ENCODE results near the gene AKNA. TPM values are rescaled to one million over a fixed set of nuclear protein-coding genes. Genes with fewer than 3 reads are reported as not detected.
A peak's percentile ranks its signal among the peaks of the same experiment; 100 is the strongest.

AKNA gene
- polyA plus RNA-seq, 1 experiment: 7.0 TPM

- H3K27me3 ChIP-seq (ENCODE audit: control insufficient read depth, insufficient read depth, low read length): no peaks in the 10 kb centered on the region
- DNase-seq (ENCODE audit: low read depth, low spot score): no peak
- POLR2A ChIA-PET: no interaction called here
- peak overlapping the region; percentile 39 for H3K27ac ChIP-seq (ENCODE audit: low read depth, low read length)
- CTCF ChIA-PET: interaction anchor here (1.0 kb wide), 1 partner anchor 19 kb away, joined by 3 read pairs; no protein-coding TSS in a partner anchor
- TF ChIP-seq, protein P1, sequence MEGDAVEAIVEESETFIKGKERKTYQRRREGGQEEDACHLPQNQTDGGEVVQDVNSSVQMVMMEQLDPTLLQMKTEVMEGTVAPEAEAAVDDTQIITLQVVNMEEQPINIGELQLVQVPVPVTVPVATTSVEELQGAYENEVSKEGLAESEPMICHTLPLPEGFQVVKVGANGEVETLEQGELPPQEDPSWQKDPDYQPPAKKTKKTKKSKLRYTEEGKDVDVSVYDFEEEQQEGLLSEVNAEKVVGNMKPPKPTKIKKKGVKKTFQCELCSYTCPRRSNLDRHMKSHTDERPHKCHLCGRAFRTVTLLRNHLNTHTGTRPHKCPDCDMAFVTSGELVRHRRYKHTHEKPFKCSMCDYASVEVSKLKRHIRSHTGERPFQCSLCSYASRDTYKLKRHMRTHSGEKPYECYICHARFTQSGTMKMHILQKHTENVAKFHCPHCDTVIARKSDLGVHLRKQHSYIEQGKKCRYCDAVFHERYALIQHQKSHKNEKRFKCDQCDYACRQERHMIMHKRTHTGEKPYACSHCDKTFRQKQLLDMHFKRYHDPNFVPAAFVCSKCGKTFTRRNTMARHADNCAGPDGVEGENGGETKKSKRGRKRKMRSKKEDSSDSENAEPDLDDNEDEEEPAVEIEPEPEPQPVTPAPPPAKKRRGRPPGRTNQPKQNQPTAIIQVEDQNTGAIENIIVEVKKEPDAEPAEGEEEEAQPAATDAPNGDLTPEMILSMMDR (IDR thresholded peaks at IDR 0.05; ENCODE audit: low read depth, low read length): peak; percentile 24
- no peak overlapping the region for H3K4me3 ChIP-seq (ENCODE audit: low read depth, low read length)
- H3K9me3 ChIP-seq (ENCODE audit: control insufficient read depth, insufficient read depth, low read length): no peaks in the 10 kb centered on the region; the same call in 1 of the 2 replicates
These were observed 4.9 kb downstream of the AKNA start for GRCh38 chr9:114382699-114383520.

DNA sequence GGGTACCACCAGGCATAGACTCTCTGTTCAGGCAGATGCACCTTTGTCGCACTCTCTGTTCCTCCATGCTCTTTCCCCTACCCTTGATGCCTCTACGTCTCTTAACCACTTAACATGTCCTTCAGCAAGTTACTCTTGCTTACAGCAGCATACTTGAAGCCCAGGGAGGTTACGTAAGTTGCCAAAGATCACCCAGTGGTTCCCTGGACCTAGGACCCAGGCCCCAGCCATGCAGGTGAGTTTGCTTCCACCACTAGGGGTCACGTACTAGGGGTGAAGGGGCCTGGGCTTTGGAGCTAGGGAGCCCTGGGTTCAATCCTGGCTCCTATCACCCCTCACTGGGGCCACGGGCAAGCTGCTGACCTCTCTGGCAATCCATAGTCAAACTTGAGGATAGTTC, 8.9 kb downstream of the AKNA start:
- no peaks in the 10 kb centered on the region; the same call in 1 of the 2 replicates for H3K9me3 ChIP-seq (ENCODE audit: control insufficient read depth, insufficient read depth, low read length)
- H3K27ac ChIP-seq (ENCODE audit: low read depth, low read length): no peak overlapping the region
- POLR2A ChIA-PET: interaction anchor here (0.6 kb wide), 1 partner anchor 296 kb away, joined by 5 read pairs; no protein-coding TSS in a partner anchor
- H3K27me3 ChIP-seq (ENCODE audit: control insufficient read depth, insufficient read depth, low read length): no peaks in the 10 kb centered on the region
- TF ChIP-seq, protein P1 (IDR thresholded peaks at IDR 0.05; ENCODE audit: low read depth, low read length): no peak
- DNase-seq (ENCODE audit: low read depth, low spot score): no peak
- H3K4me3 ChIP-seq (ENCODE audit: low read depth, low read length): no peak overlapping the region
- CTCF ChIA-PET: no interaction called here

DNA sequence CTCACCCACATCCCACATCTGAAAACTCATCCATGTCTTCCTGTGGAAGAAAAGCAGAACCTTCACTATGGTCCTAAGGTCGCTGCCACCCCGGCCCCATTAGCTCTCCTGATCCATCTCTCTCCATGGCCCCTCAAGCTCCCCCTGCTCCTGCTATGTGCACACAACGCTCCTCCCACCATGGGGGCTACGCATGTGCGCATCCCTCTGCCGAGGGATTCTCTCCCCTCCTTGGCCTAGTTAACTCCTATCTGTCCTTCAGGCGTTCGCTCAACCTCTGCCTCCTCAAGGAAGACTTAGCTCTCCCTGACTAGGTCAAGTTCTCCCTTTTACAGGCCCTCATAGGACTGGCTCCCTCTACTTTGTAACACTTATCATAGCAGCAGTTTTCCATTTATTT, 9.8 kb downstream of the AKNA start:
- ChIA-PET POLR2A (no interaction called here), CTCF (no interaction called here)
- TF ChIP-seq, protein P1 (IDR thresholded peaks at IDR 0.05; ENCODE audit: low read depth, low read length): no peak
- Histone ChIP-seq H3K27ac (ENCODE audit: low read depth, low read length) (no peak overlapping the region), H3K4me3 (ENCODE audit: low read depth, low read length) (no peak overlapping the region), H3K27me3 (ENCODE audit: control insufficient read depth, insufficient read depth, low read length) (no peaks in the 10 kb centered on the region), H3K9me3 (ENCODE audit: control insufficient read depth, insufficient read depth, low read length) (no peaks in the 10 kb centered on the region; the same call in 1 of the 2 replicates)
- DNase-seq (ENCODE audit: low read depth, low spot score): no peak

DNA sequence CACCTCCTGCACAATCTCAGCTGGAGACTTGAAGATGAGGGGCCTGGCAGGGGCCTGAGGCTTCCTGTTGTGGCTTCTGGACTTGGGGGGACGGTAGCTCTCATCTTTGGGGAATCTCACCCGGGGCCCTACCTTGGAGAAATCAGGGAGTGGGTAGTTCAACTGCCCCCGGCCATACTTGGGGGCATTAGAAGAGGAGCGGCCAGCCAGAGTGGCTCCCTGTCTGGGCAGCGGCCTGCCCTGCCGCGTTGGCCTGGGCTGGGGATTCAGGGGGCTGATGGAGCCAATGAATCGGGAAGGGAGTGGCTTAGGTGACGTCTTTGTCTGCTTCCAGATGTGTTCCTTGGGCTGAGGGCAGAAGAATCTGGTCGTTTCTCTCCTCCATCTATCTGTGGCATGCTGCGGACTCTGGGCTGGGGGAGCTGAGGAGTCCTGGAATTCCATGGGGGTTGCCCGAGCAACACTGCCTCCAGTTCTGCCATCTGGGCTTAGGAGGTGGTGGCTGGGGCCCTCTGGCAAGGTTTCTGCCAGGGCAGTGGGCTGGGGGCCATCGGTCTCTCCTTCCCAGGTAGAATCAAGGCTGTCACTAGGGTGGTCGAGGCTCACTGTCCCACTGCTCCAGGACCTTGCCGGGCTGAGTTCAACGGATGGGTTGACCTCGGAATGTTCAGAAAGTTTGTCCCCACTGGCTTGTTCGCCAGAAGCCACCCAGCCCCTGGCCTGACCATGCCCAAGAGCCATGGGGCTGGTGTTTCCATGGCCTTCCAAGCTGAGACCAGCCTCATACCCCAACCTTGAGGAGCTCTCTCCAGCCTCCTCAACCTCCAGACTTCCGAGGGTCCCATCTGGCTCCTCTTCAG, 11.0 kb downstream of the AKNA start:
- ChIA-PET POLR2A (no interaction called here), CTCF (no interaction called here)
- Histone ChIP-seq H3K27me3 (ENCODE audit: control insufficient read depth, insufficient read depth, low read length) (no peaks in the 10 kb centered on the region), H3K9me3 (ENCODE audit: control insufficient read depth, insufficient read depth, low read length) (no peaks in the 10 kb centered on the region; the same call in 1 of the 2 replicates), H3K27ac (ENCODE audit: low read depth, low read length) (no peak overlapping the region), H3K4me3 (ENCODE audit: low read depth, low read length) (no peak overlapping the region)
- TF ChIP-seq, protein P1 (IDR thresholded peaks at IDR 0.05; ENCODE audit: low read depth, low read length): no peak
- DNase-seq (ENCODE audit: low read depth, low spot score): no peak

All from AG04450 (cell line).